Testis (tissue), 2 donors: ENCODE results near the gene FRG2.
"Not testable (repeated sequence)": the region's sequence is repeated elsewhere in the genome, so short reads cannot be mapped to it uniquely, and the experiment has no call there.

Source experiments
- POLR2A ChIP-seq: fragments of 450-650 bp; IDR thresholded peaks from one replicate; pipeline ENCODE4 v1.6.1; 2017; ENCODE audit warnings: antibody characterized with exemption, mild to moderate bottlenecking, moderate library complexity
- TF ChIP-seq, protein P1 (sequence below), 3 experiments: fragments of 450-650 bp in 2 of 3; fragments of 200-600 bp in 1 of 3; sonication (generic) in 1 of 3; IDR thresholded peaks; one replicate each; pipeline ENCODE4 v1.5.1; 2016 to 2019; ENCODE audit warnings: antibody characterized with exemption in 3 of 3, mild to moderate bottlenecking in 2 of 3, moderate library complexity in 1 of 3

DNA sequence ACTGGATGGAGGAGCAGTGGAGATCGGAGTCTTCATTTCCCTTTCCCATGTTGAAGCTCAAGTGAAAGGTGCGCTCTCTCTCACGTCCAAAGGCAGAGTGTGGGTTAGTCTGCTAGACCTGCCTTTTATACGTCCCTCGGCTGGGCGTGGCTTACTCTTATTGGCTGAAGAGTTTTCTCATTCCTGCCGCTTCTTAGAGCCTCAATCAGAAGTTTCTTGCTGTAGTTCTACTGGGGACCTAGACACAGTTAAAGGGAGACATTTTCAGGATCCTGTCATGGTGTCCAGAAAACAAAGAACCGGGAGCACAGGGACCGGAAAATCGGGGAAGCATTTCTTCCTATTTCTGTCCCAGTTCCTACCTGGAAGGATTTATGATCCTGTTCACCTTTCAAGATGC is at the start of gene FRG2:
- TF ChIP-seq, protein P1, sequence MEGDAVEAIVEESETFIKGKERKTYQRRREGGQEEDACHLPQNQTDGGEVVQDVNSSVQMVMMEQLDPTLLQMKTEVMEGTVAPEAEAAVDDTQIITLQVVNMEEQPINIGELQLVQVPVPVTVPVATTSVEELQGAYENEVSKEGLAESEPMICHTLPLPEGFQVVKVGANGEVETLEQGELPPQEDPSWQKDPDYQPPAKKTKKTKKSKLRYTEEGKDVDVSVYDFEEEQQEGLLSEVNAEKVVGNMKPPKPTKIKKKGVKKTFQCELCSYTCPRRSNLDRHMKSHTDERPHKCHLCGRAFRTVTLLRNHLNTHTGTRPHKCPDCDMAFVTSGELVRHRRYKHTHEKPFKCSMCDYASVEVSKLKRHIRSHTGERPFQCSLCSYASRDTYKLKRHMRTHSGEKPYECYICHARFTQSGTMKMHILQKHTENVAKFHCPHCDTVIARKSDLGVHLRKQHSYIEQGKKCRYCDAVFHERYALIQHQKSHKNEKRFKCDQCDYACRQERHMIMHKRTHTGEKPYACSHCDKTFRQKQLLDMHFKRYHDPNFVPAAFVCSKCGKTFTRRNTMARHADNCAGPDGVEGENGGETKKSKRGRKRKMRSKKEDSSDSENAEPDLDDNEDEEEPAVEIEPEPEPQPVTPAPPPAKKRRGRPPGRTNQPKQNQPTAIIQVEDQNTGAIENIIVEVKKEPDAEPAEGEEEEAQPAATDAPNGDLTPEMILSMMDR (IDR thresholded peaks at IDR 0.05), result not testable (repeated sequence)
- TF ChIP-seq POLR2A, result not testable (repeated sequence)
